Upper lobe of left lung (tissue), 4 donors: ENCODE data around the gene DGLUCY.

Experiments
- CTCF ChIP-seq, 6 experiments: fragments of 450-650 bp in 4 of 6; fragments of 200-600 bp in 2 of 6; sonication (generic) in 2 of 6; IDR thresholded peaks; one replicate each; pipeline ENCODE4 v1.5.1; 2016 to 2019; ENCODE audit warnings: antibody characterized with exemption in 6 of 6
- EP300 ChIP-seq, 4 donors: sonication (generic); formaldehyde crosslinking; IDR thresholded peaks; one replicate each; pipeline ENCODE4 v1.5.1; 2017; ENCODE audit warnings: antibody characterized with exemption in 4 of 4, control low read depth in 2 of 4
- POLR2A ChIP-seq, 4 donors: fragments of 450-650 bp; IDR thresholded peaks; one replicate each; pipeline ENCODE4 v1.5.1; 2016 to 2017; ENCODE audit warnings: antibody characterized with exemption in 4 of 4, mild to moderate bottlenecking in 2 of 4
- POLR2AphosphoS5 ChIP-seq, 2 donors: sonication (generic); formaldehyde crosslinking; IDR thresholded peaks; one replicate each; pipeline ENCODE4 v1.5.1; 2017; ENCODE audit warnings: antibody characterized with exemption in 2 of 2

GRCh38 chr14:91138511-91139359, 24.9 kb downstream of the DGLUCY start:
- TF ChIP-seq CTCF (IDR thresholded peaks at IDR 0.05) (peak in 5 of 6 experiments; percentile 11 to 54 (median 43)), EP300 (IDR thresholded peaks at IDR 0.05) (no peak), POLR2AphosphoS5 (IDR thresholded peaks at IDR 0.05) (no peak), POLR2A (IDR thresholded peaks at IDR 0.05) (no peak)
